ENCODE measurements around the gene PADI3. TPM values are rescaled to one million over a fixed set of nuclear protein-coding genes. Genes with fewer than 3 reads are reported as not detected.

Gene PADI3
- total and polyA plus RNA-seq, 2 donors (not counting 3 experiments of a cell fraction or from before 2014, with no cell fraction given) = not detected

DNA sequence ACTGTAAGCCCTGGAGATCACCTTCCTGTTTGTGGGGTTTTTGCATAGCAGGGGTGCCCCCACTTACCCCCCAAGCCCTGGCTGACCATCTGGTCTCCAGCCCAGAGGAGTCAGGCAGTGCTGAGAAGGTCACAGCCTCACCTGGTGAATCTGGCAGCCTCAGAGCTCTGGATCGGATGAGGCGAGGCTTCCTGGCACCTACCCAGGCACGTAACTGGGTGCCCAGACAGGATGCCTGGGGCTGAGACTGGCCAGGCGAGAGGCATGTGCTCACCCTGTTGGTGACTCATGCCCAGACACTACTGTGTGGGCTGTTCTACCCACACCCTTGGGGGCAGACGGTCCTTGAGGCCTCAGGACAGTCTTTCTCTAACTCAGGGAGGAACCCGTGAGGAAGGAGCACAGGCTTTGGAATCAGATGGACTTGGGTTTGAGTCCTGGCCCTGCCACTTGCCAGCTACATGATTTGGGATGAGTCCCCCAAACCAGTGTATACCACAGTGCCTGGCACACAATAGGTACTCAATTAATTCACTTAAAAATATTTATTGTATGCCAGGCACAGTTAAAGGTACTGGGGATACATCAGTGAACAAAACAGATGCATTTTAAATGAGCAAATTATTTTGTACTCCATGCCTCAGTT lies 15.1 kb upstream of the PADI3 start:
- CTCF ChIA-PET = interaction anchor here (4.6 to 8.7 kb wide), 2 partner anchors 15 to 108 kb away, joined by 28 to 261 read pairs; partner anchors contain the start of gene PADI3
- Histone ChIP-seq H3K4me1 (ENCODE audit: control insufficient read depth, extremely low read depth, insufficient read depth, low read length) (peaks cover 18% of the 10 kb centered on the region), H3K9ac (replicated peaks; ENCODE audit: extremely low read depth, insufficient read depth, low read length) (no peak overlapping the region), H3K27me3 (ENCODE audit: control insufficient read depth in 2 of 2, insufficient read depth in 2 of 2, low read length in 2 of 2) (no peaks in the 10 kb centered on the region), H3K9me3 (replicated peaks; ENCODE audit: control insufficient read depth, insufficient read depth, low read length) (no peaks in the 10 kb centered on the region), H4K20me1 (replicated peaks; ENCODE audit: control insufficient read depth, extremely low read depth, insufficient read depth, low read length) (no peaks in the 10 kb centered on the region), H3K36me3 (ENCODE audit: control insufficient read depth in 2 of 2, extremely low read depth in 1 of 2, insufficient read depth in 2 of 2, low read length in 2 of 2) (no peaks in the 10 kb centered on the region), H3K79me2 (ENCODE audit: control insufficient read depth, insufficient read depth, low read length) (no peaks in the 10 kb centered on the region), H3K4me3 (replicated peaks in 1 of 3; ENCODE audit: insufficient read depth in 1 of 3, low read depth in 1 of 3, low read length in 3 of 3) (no peak overlapping the region), H3K9me1 (replicated peaks; ENCODE audit: control insufficient read depth, extremely low read depth, insufficient read depth, low read length) (no peaks in the 10 kb centered on the region), H3K27ac (ENCODE audit: insufficient read depth, low read depth, low read length) (peak overlapping the region; percentile 48), H2AFZ (ENCODE audit: low read depth, low read length) (no peak overlapping the region), H3K4me2 (ENCODE audit: insufficient read depth, low read length) (peak overlapping the region; percentile 10)
- FAIRE-seq (peak; percentile 87), DNase-seq (ENCODE audit: low read depth, low spot score) (peak; percentile 73)
- dilution Hi-C loops (cut with MboI; ENCODE audit: extremely low pct_ligation_motif_present, low sequenced_read_pairs) = no loop called here
- intact Hi-C loops (cut with micrococcal nuclease) = loop anchor here (1.0 to 10.0 kb wide), 4 partner anchors 41 to 1669 kb away; partner anchors contain the start of gene ALDH4A1
- POLR2A ChIA-PET = interaction anchor here (0.7 kb wide), 1 partner anchor 105 kb away, joined by 3 read pairs; no protein-coding TSS in a partner anchor
- BruUV-seq (replicated peaks) = TSS peak; percentile 75
- TF ChIP-seq, protein P1, sequence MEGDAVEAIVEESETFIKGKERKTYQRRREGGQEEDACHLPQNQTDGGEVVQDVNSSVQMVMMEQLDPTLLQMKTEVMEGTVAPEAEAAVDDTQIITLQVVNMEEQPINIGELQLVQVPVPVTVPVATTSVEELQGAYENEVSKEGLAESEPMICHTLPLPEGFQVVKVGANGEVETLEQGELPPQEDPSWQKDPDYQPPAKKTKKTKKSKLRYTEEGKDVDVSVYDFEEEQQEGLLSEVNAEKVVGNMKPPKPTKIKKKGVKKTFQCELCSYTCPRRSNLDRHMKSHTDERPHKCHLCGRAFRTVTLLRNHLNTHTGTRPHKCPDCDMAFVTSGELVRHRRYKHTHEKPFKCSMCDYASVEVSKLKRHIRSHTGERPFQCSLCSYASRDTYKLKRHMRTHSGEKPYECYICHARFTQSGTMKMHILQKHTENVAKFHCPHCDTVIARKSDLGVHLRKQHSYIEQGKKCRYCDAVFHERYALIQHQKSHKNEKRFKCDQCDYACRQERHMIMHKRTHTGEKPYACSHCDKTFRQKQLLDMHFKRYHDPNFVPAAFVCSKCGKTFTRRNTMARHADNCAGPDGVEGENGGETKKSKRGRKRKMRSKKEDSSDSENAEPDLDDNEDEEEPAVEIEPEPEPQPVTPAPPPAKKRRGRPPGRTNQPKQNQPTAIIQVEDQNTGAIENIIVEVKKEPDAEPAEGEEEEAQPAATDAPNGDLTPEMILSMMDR (IDR thresholded peaks at IDR 0.05; ENCODE audit: extremely low read depth in 1 of 2, insufficient read depth in 1 of 2, low read depth in 1 of 2, low read length in 2 of 2) = no peak
- TF ChIP-seq FOS (IDR thresholded peaks at IDR 0.05; ENCODE audit: borderline replicate concordance, insufficient read depth, low read length) (peak; percentile 79), POLR2AphosphoS5 (IDR thresholded peaks at IDR 0.05; ENCODE audit: insufficient read depth, low read depth, low read length) (peak; percentile 71), JUN (IDR thresholded peaks at IDR 0.05; ENCODE audit: borderline replicate concordance, insufficient read depth, insufficient read length, low read depth) (peak; percentile 60), MYC (IDR thresholded peaks at IDR 0.05; ENCODE audit: low read depth, low read length) (peak; percentile 43), GATA2 (IDR thresholded peaks at IDR 0.05; ENCODE audit: insufficient read depth, insufficient read length, low read depth, low read length) (no peak), EZH2 (IDR thresholded peaks at IDR 0.05; ENCODE audit: borderline replicate concordance, low read depth, low read length, severe bottlenecking) (no peak)

Measured in endothelial cell of umbilical vein (primary cell).